ENCODE data around the gene NLK.

DNA sequence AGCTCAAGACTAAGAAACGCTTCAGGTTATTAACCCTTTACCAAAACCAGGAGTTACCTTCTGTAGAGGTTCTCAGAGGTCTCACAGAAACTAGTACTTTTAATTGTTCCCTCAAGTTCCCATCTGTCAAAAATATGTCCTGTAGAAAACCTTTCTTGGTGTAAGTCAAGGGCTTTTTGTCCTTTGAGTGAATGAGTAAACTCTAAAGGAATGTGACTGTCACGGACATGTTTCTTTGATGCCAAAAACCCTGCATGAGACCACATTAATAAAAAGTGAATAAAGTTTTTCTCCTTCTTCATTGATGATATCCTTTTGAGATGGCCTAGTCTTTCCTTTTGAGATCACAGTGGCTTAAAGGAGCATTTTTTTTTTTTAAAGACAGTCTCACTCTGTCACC is 102.9 kb downstream of the NLK start:
- TF ChIP-seq POLR2A (IDR thresholded peaks at IDR 0.05; ENCODE audit: low read depth, low read length) (no peak), POLR2AphosphoS5 (IDR thresholded peaks at IDR 0.05; ENCODE audit: low read depth, low read length) (no peak), TAF1 (IDR thresholded peaks at IDR 0.05; ENCODE audit: borderline replicate concordance, low read depth, low read length) (no peak)

Data from GM12892 (cell line).